SU-DHL-6 (cell line): ENCODE data around the gene CTDSPL.

ENCODE experiments used
- CTCF ChIP-seq: fragments of 200-600 bp; sonication (generic); IDR thresholded peaks from one replicate; pipeline ENCODE4 v1.5.1; 2017; ENCODE audit warnings: antibody characterized with exemption, mild to moderate bottlenecking, low read length, moderate library complexity; ENCODE audit not compliant: insufficient read depth, poor library complexity, severe bottlenecking
- EZH2phosphoT487 ChIP-seq: fragments of 200-600 bp; sonication (generic), shearing (Covaris generic); conservative IDR thresholded peaks from 2 replicates; pipeline ENCODE4 v1.6.1; 2018; ENCODE audit warnings: mild to moderate bottlenecking, antibody characterized with exemption, low read length, moderate library complexity, mixed read lengths

GRCh38 chr3:37957539-37957936, 95.9 kb downstream of the CTDSPL start:
- no peak for TF ChIP-seq CTCF
- TF ChIP-seq EZH2phosphoT487, result no peak
